Measurements from ENCODE around the gene GPR142.

The GPR142 gene

GRCh38 chr17:74367206-74367605 is at the start of gene GPR142:
Gene GPR142 (plus strand): TSS chr17:74367506. CDS start chr17:74369541, 2,035 bp downstream.
- DNase-seq (ENCODE audit: low spot score), result no peak

- DNase-seq (ENCODE audit: low spot score), result no peak
Measured at GRCh38 chr17:74318391-74318790, 48.9 kb upstream of the GPR142 start.

GRCh38 chr17:74324521-74324920 is 42.8 kb upstream of the GPR142 start:
- no peak for DNase-seq (ENCODE audit: low spot score)

GRCh38 chr17:74325376-74325742 is 41.9 kb upstream of the GPR142 start:
- no peak for DNase-seq (ENCODE audit: low spot score)

- DNase-seq (ENCODE audit: low spot score), result no peak
Measured at GRCh38 chr17:74325743-74326379, 41.4 kb upstream of the GPR142 start, which contains the start of gene KIF19. Gene KIF19 (plus strand): TSS chr17:74326226. CDS start chr17:74326350, 124 bp downstream.

- DNase-seq (ENCODE audit: low spot score), result no peak
Measured at GRCh38 chr17:74326506-74326905, 40.8 kb upstream of the GPR142 start.

GRCh38 chr17:74328487-74328886 is 38.8 kb upstream of the GPR142 start:
- no peak for DNase-seq (ENCODE audit: low spot score)

- no peak for DNase-seq (ENCODE audit: low spot score)
Measured at GRCh38 chr17:74329378-74329777, 37.9 kb upstream of the GPR142 start.

- DNase-seq (ENCODE audit: low spot score), result no peak
Measured at GRCh38 chr17:74330446-74330845, 36.9 kb upstream of the GPR142 start.

GRCh38 chr17:74332017-74332650 is 35.2 kb upstream of the GPR142 start:
- DNase-seq (ENCODE audit: low spot score), result no peak

GRCh38 chr17:74332763-74333283 is 34.5 kb upstream of the GPR142 start:
- DNase-seq (ENCODE audit: low spot score), result no peak

GRCh38 chr17:74334393-74335039 is 32.8 kb upstream of the GPR142 start:
- DNase-seq (ENCODE audit: low spot score), result no peak

- DNase-seq (ENCODE audit: low spot score), result no peak
Measured at GRCh38 chr17:74335529-74336062, 31.7 kb upstream of the GPR142 start.

GRCh38 chr17:74336307-74336706 is 31.0 kb upstream of the GPR142 start:
- no peak for DNase-seq (ENCODE audit: low spot score)

- no peak for DNase-seq (ENCODE audit: low spot score)
Measured at GRCh38 chr17:74337834-74338500, 29.3 kb upstream of the GPR142 start.

GRCh38 chr17:74339537-74340195 is 27.6 kb upstream of the GPR142 start:
- DNase-seq (ENCODE audit: low spot score), result no peak

GRCh38 chr17:74340470-74341023 is 26.8 kb upstream of the GPR142 start:
- DNase-seq (ENCODE audit: low spot score), result no peak

GRCh38 chr17:74342224-74342623 is 25.1 kb upstream of the GPR142 start:
- DNase-seq (ENCODE audit: low spot score), result no peak

- no peak for DNase-seq (ENCODE audit: low spot score)
Measured at GRCh38 chr17:74343121-74343520, 24.2 kb upstream of the GPR142 start.

- no peak for DNase-seq (ENCODE audit: low spot score)
Measured at GRCh38 chr17:74343526-74344284, 23.6 kb upstream of the GPR142 start.

- no peak for DNase-seq (ENCODE audit: low spot score)
Measured at GRCh38 chr17:74344658-74345057, 22.6 kb upstream of the GPR142 start.
